H1 (cell line): Measurements from ENCODE around the gene KPNA1. TPM values are rescaled to one million over a fixed set of nuclear protein-coding genes. Genes with fewer than 3 reads are reported as not detected.

Experiments
- CTCF ChIA-PET: fragments of 300-600 bp; sonication (Branson Sonifier 250); formaldehyde crosslinking; loops from one replicate; lab custom pipeline; 2021; ENCODE audit not compliant: partially characterized antibody; lab: Charles Lee
- POLR2A ChIA-PET: fragments of 300-600 bp; sonication (Branson Sonifier 250); formaldehyde crosslinking; loops from one replicate; lab custom pipeline; 2021; ENCODE audit warnings: inconsistent platforms; ENCODE audit not compliant: partially characterized antibody; lab: Charles Lee
- DNase-seq, 2 experiments: peaks; one replicate each; pipeline versions ENCODE4 v3.0.0 to v3.0.0-alpha.2; 2010 to 2022; ENCODE audit warnings: low spot score in 2 of 2, low read depth in 1 of 2, mixed read lengths in 1 of 2
- FAIRE-seq: peaks from 2 replicates; lab custom pipeline; 2011; peaks lifted over from hg19 to GRCh38; lab: Jason Lieb, UNC
- H2AFZ ChIP-seq: 2 replicates; pipeline ENCODE4 v1.8.1; 2012; ENCODE audit warnings: low read length, inconsistent platforms
- H2AK5ac ChIP-seq: 2 replicates; pipeline ENCODE4 v1.6.1; 2013; ENCODE audit warnings: low read depth, low read length
- H2BK120ac ChIP-seq: replicated peaks from 2 replicates; pipeline ENCODE3; 2013; ENCODE audit warnings: low read depth, low read length, inconsistent platforms
- H2BK12ac ChIP-seq: 2 replicates; pipeline ENCODE4 v1.6.1; 2013; ENCODE audit warnings: low read depth, low read length
- H2BK15ac ChIP-seq: 2 replicates; pipeline ENCODE4 v1.6.1; 2013; ENCODE audit warnings: low read length
- H2BK20ac ChIP-seq: 2 replicates; pipeline ENCODE4 v1.6.1; 2013; ENCODE audit warnings: low read length
- H2BK5ac ChIP-seq: 2 replicates; pipeline ENCODE4 v1.6.1; 2013; ENCODE audit warnings: low read depth, low read length
- H3K14ac ChIP-seq: 2 replicates; pipeline ENCODE4 v1.6.1; 2013; ENCODE audit warnings: inconsistent platforms; ENCODE audit not compliant: insufficient read length
- H3K18ac ChIP-seq: 2 replicates; pipeline ENCODE4 v1.6.1; 2013; ENCODE audit warnings: low read length; ENCODE audit errors: extremely low read depth
- H3K23ac ChIP-seq: 2 replicates; pipeline ENCODE4 v1.6.1; 2013; ENCODE audit warnings: inconsistent platforms; ENCODE audit not compliant: insufficient read length
- H3K23me2 ChIP-seq: 2 replicates; pipeline ENCODE4 v1.6.1; 2013; ENCODE audit warnings: low read depth, low read length
- H3K27ac ChIP-seq: 2 replicates; pipeline ENCODE4 v1.6.1; 2011; ENCODE audit warnings: low read depth, low read length, inconsistent platforms
- H3K27me3 ChIP-seq, 4 experiments: replicated peaks in 1 of 4; 1 replicate in 1 of 4; 2 replicates in 3 of 4; pipeline versions ENCODE4 v1.6.1 to v1.8.1; 2011 to 2013; ENCODE audit warnings: low read length in 3 of 4, mild to moderate bottlenecking in 3 of 4, inconsistent platforms in 2 of 4, mixed read lengths in 2 of 4, moderate library complexity in 1 of 4; ENCODE audit not compliant: control insufficient read depth in 3 of 4, insufficient read depth in 3 of 4; ENCODE audit errors: extremely low read depth in 1 of 4
- H3K36me3 ChIP-seq, 4 experiments: 2 replicates each; pipeline versions ENCODE4 v1.6.1 to v1.8.1; 2011 to 2013; ENCODE audit warnings: mild to moderate bottlenecking in 4 of 4, low read length in 3 of 4, moderate library complexity in 2 of 4, control low read depth in 1 of 4, inconsistent platforms in 1 of 4; ENCODE audit not compliant: insufficient read depth in 4 of 4, control insufficient read depth in 2 of 4
- H3K4ac ChIP-seq: replicated peaks from 2 replicates; pipeline ENCODE3; 2013; ENCODE audit warnings: low read length, low read depth, mixed read lengths, inconsistent platforms; ENCODE audit not compliant: insufficient read length
- H3K4me1 ChIP-seq, 4 experiments: replicated peaks in 1 of 4; 1 replicate in 1 of 4; 2 replicates in 3 of 4; pipeline versions ENCODE4 v1.6.1 to v1.8.1; 2011 to 2013; ENCODE audit warnings: low read length in 3 of 4, inconsistent platforms in 2 of 4, mixed read lengths in 1 of 4; ENCODE audit not compliant: insufficient read depth in 4 of 4, control insufficient read depth in 3 of 4
- H3K4me2 ChIP-seq, 2 experiments: 2 replicates each; pipeline versions ENCODE4 v1.6.1 to v1.8.1; 2011 to 2013; ENCODE audit warnings: low read depth in 2 of 2, low read length in 2 of 2, control low read depth in 1 of 2, inconsistent platforms in 1 of 2, mild to moderate bottlenecking in 1 of 2; ENCODE audit not compliant: insufficient read depth in 1 of 2
- H3K4me3 ChIP-seq, 4 experiments: fragments of 200-600, 300-600 bp in 1 of 4; sonication (generic), shearing (Covaris generic), sonication (Bioruptor Twin) in 1 of 4; 2 replicates each; pipeline versions ENCODE4 v1.5.1 to v1.8.1; 2011 to 2016; ENCODE audit warnings: low read length in 4 of 4, low read depth in 3 of 4, control low read depth in 2 of 4, inconsistent platforms in 2 of 4, mild to moderate bottlenecking in 2 of 4, mixed read lengths in 1 of 4, moderate library complexity in 1 of 4; ENCODE audit not compliant: insufficient read depth in 2 of 4; ENCODE audit errors: extremely low read depth in 1 of 4
- H3K56ac ChIP-seq: replicated peaks from 2 replicates; pipeline ENCODE3; 2013; ENCODE audit warnings: low read depth, mild to moderate bottlenecking, mixed read lengths, low read length, inconsistent platforms; ENCODE audit not compliant: insufficient read length
- H3K79me1 ChIP-seq: 2 replicates; pipeline ENCODE4 v1.6.1; 2013; ENCODE audit warnings: low read depth, low read length, control low read depth
- H3K79me2 ChIP-seq, 2 experiments: 2 replicates each; pipeline versions ENCODE4 v1.6.1 to v1.8.1; 2012 to 2013; ENCODE audit warnings: low read length in 2 of 2, mild to moderate bottlenecking in 2 of 2, inconsistent platforms in 1 of 2; ENCODE audit not compliant: insufficient read depth in 2 of 2, control insufficient read depth in 1 of 2
- H3K9ac ChIP-seq, 4 experiments: replicated peaks in 1 of 4; 1 replicate in 1 of 4; 2 replicates in 3 of 4; pipeline versions ENCODE4 v1.6.1 to v1.8.1; 2011 to 2013; ENCODE audit warnings: low read depth in 3 of 4, low read length in 3 of 4, control low read depth in 2 of 4, mild to moderate bottlenecking in 2 of 4, moderate library complexity in 2 of 4, inconsistent platforms in 1 of 4; ENCODE audit errors: extremely low read depth in 1 of 4
- H3K9me3 ChIP-seq, 2 experiments: 2 replicates each; pipeline versions ENCODE4 v1.6.1 to v1.8.1; 2012 to 2013; ENCODE audit warnings: mild to moderate bottlenecking in 2 of 2, moderate library complexity in 2 of 2, control low read depth in 1 of 2, inconsistent platforms in 1 of 2, low read depth in 1 of 2, low read length in 1 of 2, mixed read lengths in 1 of 2; ENCODE audit not compliant: insufficient read depth in 2 of 2
- H4K20me1 ChIP-seq, 2 experiments: replicated peaks in 1 of 2; 2 replicates each; pipeline versions ENCODE3 to v1.8.1; 2011 to 2013; ENCODE audit warnings: inconsistent platforms in 2 of 2, low read length in 2 of 2, mild to moderate bottlenecking in 1 of 2; ENCODE audit not compliant: insufficient read depth in 2 of 2, control insufficient read depth in 1 of 2
- H4K5ac ChIP-seq: 2 replicates; pipeline ENCODE4 v1.6.1; 2013; ENCODE audit warnings: low read length, low read depth, mixed read lengths, inconsistent platforms; ENCODE audit not compliant: insufficient read length
- H4K8ac ChIP-seq: 2 replicates; pipeline ENCODE4 v1.8.0; 2013; ENCODE audit warnings: mild to moderate bottlenecking, moderate library complexity, low read length, inconsistent platforms; ENCODE audit not compliant: insufficient read depth; ENCODE audit errors: extremely low read depth
- H4K91ac ChIP-seq: replicated peaks from 2 replicates; pipeline ENCODE3; 2013; ENCODE audit warnings: low read length, mixed read lengths, inconsistent platforms; ENCODE audit not compliant: insufficient read length
- BACH1 ChIP-seq: IDR thresholded peaks from 2 replicates; pipeline ENCODE4 v1.6.1; 2012; ENCODE audit warnings: low read length, improper control_type of control experiment
- E2F6 ChIP-seq: IDR thresholded peaks from 2 replicates; pipeline ENCODE4 v1.6.1; 2012; ENCODE audit warnings: inconsistent platforms
- EP300 ChIP-seq, 2 experiments: IDR thresholded peaks; 1 replicate in 1 of 2; 2 replicates in 1 of 2; pipeline ENCODE4 v1.6.1; 2011 to 2012; ENCODE audit warnings: low read depth in 2 of 2, low read length in 2 of 2, mild to moderate bottlenecking in 2 of 2, borderline replicate concordance in 1 of 2, inconsistent platforms in 1 of 2, moderate library complexity in 1 of 2
- KDM1A ChIP-seq: fragments of 200-600, 300-600 bp; sonication (generic); IDR thresholded peaks from 2 replicates; pipeline ENCODE4 v1.7.1; 2016; ENCODE audit warnings: mild to moderate bottlenecking, low read length, borderline replicate concordance
- POLR2A ChIP-seq, 2 experiments: IDR thresholded peaks; 1 replicate in 1 of 2; 2 replicates in 1 of 2; pipeline ENCODE4 v1.6.1; 2011; ENCODE audit warnings: low read depth in 2 of 2, low read length in 2 of 2, mild to moderate bottlenecking in 2 of 2; ENCODE audit errors: control extremely low read depth in 1 of 2
- POU5F1 ChIP-seq: IDR thresholded peaks from 2 replicates; pipeline ENCODE4 v1.6.1; 2011; ENCODE audit warnings: low read depth, mild to moderate bottlenecking, low read length, moderate library complexity
- RAD21 ChIP-seq, 2 experiments: IDR thresholded peaks in 1 of 2; conservative IDR thresholded peaks in 1 of 2; 2 replicates each; pipeline ENCODE4 v1.6.1; 2011; ENCODE audit warnings: low read depth in 2 of 2, low read length in 2 of 2, improper control_type of control experiment in 1 of 2, inconsistent platforms in 1 of 2, mild to moderate bottlenecking in 1 of 2, moderate library complexity in 1 of 2
- SP4 ChIP-seq: IDR thresholded peaks from 2 replicates; pipeline ENCODE4 v1.6.1; 2012; ENCODE audit warnings: low read length, inconsistent platforms
- TAF7 ChIP-seq: optimal IDR thresholded peaks from 2 replicates; pipeline ENCODE3; 2011; ENCODE audit warnings: low read depth, mild to moderate bottlenecking, inconsistent platforms, low read length, moderate library complexity, borderline replicate concordance
- TBP ChIP-seq: IDR thresholded peaks from 2 replicates; pipeline ENCODE4 v1.6.1; 2011; ENCODE audit warnings: low read depth, low read length, improper control_type of control experiment
- USF2 ChIP-seq: IDR thresholded peaks from 2 replicates; pipeline ENCODE4 v1.6.1; 2011; ENCODE audit warnings: low read length, improper control_type of control experiment
- ZNF274 ChIP-seq: IDR thresholded peaks from 2 replicates; pipeline ENCODE4 v1.7.0; 2012; ENCODE audit warnings: low read length, borderline replicate concordance; ENCODE audit errors: extremely low read depth
- WGBS, 2 experiments: shearing (Covaris generic) in 1 of 2; methylation state at CpG; one replicate each; pipeline versions ENCODE4 v1.1.6 to v1.1.7; 2013 to 2015; ENCODE audit warnings: low lambda C conversion rate in 2 of 2, mixed read lengths in 2 of 2, inconsistent platforms in 1 of 2, low coverage in 1 of 2, missing lambda C conversion rate in 1 of 2; ENCODE audit not compliant: insufficient replicate concordance in 2 of 2, insufficient coverage in 1 of 2, insufficient read length in 1 of 2; ENCODE audit errors: extremely low coverage in 1 of 2, missing lambda C conversion rate in 1 of 2; 5-methylcytosine and 5-hydroxymethylcytosine counted together
- polyA plus RNA-seq, 7 experiments: library from polyadenylated mRNA; depleted of rRNA in 3 of 7; stranded (reverse) in 5 of 7; unstranded in 2 of 7; fragments of >200 nt in 5 of 7; fragments of 200-250 nt in 2 of 7; gene quantifications; 1 replicate in 5 of 7; 2 replicates in 1 of 7; 4 replicates in 1 of 7; pipeline versions ENCODE4 v1.2.1 to v1.2.3, GENCODE V29; 2011 to 2013; ENCODE audit warnings: missing spikeins in 2 of 7, mixed read lengths in 2 of 7
- total RNA-seq: library from RNA; stranded (reverse); fragmentation: NEBNext Ultra II Directional; extraction: Animal tissue kit (Norgen Biotek cat#: 25700); gene quantifications from 2 replicates; pipeline ENCODE4 v1.2.1, GENCODE V29; 2021

Gene KPNA1
- total and polyA plus RNA-seq, 2 of the 8 experiments (the other 6 are each of a cell fraction or from before 2014, with no cell fraction given), result 14.8 to 63.0 TPM

GRCh38 chr3:122557356-122557755 is 42.6 kb upstream of the KPNA1 start:
- no peak overlapping the region for H3K27ac ChIP-seq
- no peak for DNase-seq
- H3K4me3 ChIP-seq, result no peak overlapping the region
- H2BK15ac ChIP-seq, result no peak overlapping the region
- H3K56ac ChIP-seq, result no peak overlapping the region
- H2AK5ac ChIP-seq, result no peak overlapping the region
- H3K27me3 ChIP-seq, result no peaks in the 10 kb centered on the region
- H3K23ac ChIP-seq, result no peak overlapping the region
- no peaks in the 10 kb centered on the region for H3K79me2 ChIP-seq
- no peak overlapping the region for H2BK20ac ChIP-seq
- no peak for FAIRE-seq
- H3K79me1 ChIP-seq, result no peaks in the 10 kb centered on the region
- H4K5ac ChIP-seq, result no peak overlapping the region
- POLR2A ChIA-PET, result interaction anchor here (1.1 kb wide), 1 partner anchor 108 kb away, joined by 4 read pairs; no protein-coding TSS in a partner anchor
- TF ChIP-seq ZNF274, result no peak
- no peak for TF ChIP-seq RAD21 (IDR thresholded peaks at IDR 0.05 in 1 of 2, conservative IDR thresholded peaks at IDR 0.05 in 1 of 2; ENCODE audit: low read depth in 2 of 2, low read length in 2 of 2)
- no peak for TF ChIP-seq USF2
- no peak for TF ChIP-seq KDM1A
- no peak for TF ChIP-seq EP300 (IDR thresholded peaks at IDR 0.05; ENCODE audit: borderline replicate concordance in 1 of 2, low read depth in 2 of 2, low read length in 2 of 2)
- TF ChIP-seq E2F6, result no peak
- no peak for TF ChIP-seq TBP
- no peak for TF ChIP-seq TAF7
- no peak for TF ChIP-seq POLR2A (IDR thresholded peaks at IDR 0.05; ENCODE audit: control extremely low read depth in 1 of 2, low read depth in 2 of 2, low read length in 2 of 2)
- no peak for TF ChIP-seq POU5F1
- no peak for TF ChIP-seq SP4
- no peak for TF ChIP-seq BACH1
- no peak overlapping the region for H3K9ac ChIP-seq
- no peaks in the 10 kb centered on the region for H3K23me2 ChIP-seq
- peaks cover 0 to 2% (median 0%) of the 10 kb centered on the region in 4 experiments; a peak in 1 of 7 replicates for H3K4me1 ChIP-seq
- no peak overlapping the region for H4K91ac ChIP-seq
- no peak overlapping the region for H3K14ac ChIP-seq
- H2BK120ac ChIP-seq, result no peak overlapping the region
- H3K18ac ChIP-seq, result no peak overlapping the region
- no peaks in the 10 kb centered on the region for H4K20me1 ChIP-seq
- CTCF ChIA-PET, result interaction anchor here (0.6 to 9.0 kb wide), 7 partner anchors 9 to 138 kb away, joined by 3 to 62 read pairs (median 4); partner anchors contain the start of gene PARP14
- no peak overlapping the region for H3K4me2 ChIP-seq
- no peak overlapping the region for H2AFZ ChIP-seq
- H3K9me3 ChIP-seq, result no peaks in the 10 kb centered on the region
- H2BK12ac ChIP-seq, result no peak overlapping the region
- no peak overlapping the region for H2BK5ac ChIP-seq
- H3K4ac ChIP-seq, result no peak overlapping the region
- WGBS, 2 experiments, result 83% methylated on average over 5 of the region's 5 CpGs; no CpG with 5 or more reads in 1 of the 2 experiments
- H4K8ac ChIP-seq, result no peak overlapping the region
- H3K36me3 ChIP-seq, result no peaks in the 10 kb centered on the region
